Fibroblast of pulmonary artery (primary cell): ENCODE results near the gene RABEPK.
"Not testable (repeated sequence)": the region's sequence is repeated elsewhere in the genome, so short reads cannot be mapped to it uniquely, and the experiment has no call there.

Source experiments
- DNase-seq: peaks from one replicate; pipeline ENCODE4 v3.0.0-alpha.2; 2010; ENCODE audit warnings: low read depth
- H3K4me3 ChIP-seq: replicated peaks from 2 replicates; pipeline ENCODE4 v1.5.1; 2011; ENCODE audit warnings: low read depth, mild to moderate bottlenecking, control low read depth, low read length, moderate library complexity
- CTCF ChIP-seq: IDR thresholded peaks from 2 replicates; pipeline ENCODE4 v1.5.1; 2011; ENCODE audit warnings: mild to moderate bottlenecking, control low read depth, low read length, inconsistent platforms; ENCODE audit errors: missing control alignments

RABEPK gene

GRCh38 chr9:125202846-125203618 lies 2.7 kb downstream of the RABEPK start:
- DNase-seq, result no peak
- no peak for TF ChIP-seq CTCF
- H3K4me3 ChIP-seq, result no peak overlapping the region

GRCh38 chr9:125204477-125204876 lies 4.1 kb downstream of the RABEPK start:
- no peak overlapping the region for H3K4me3 ChIP-seq
- no peak for DNase-seq
- TF ChIP-seq CTCF, result no peak

GRCh38 chr9:125214186-125214585 lies 13.8 kb downstream of the RABEPK start:
- TF ChIP-seq CTCF, result no peak
- no peak overlapping the region for H3K4me3 ChIP-seq
- no peak for DNase-seq

- DNase-seq, result no peak
- no peak for TF ChIP-seq CTCF
- no peak overlapping the region for H3K4me3 ChIP-seq
Observed at GRCh38 chr9:125218621-125219020, 18.3 kb downstream of the RABEPK start.

- H3K4me3 ChIP-seq, DNase-seq: not testable (repeated sequence)
Observed at GRCh38 chr9:125224858-125225257, 24.5 kb downstream of the RABEPK start.

- TF ChIP-seq CTCF, result no peak
- DNase-seq, result no peak
- no peak overlapping the region for H3K4me3 ChIP-seq
Observed at GRCh38 chr9:125227761-125228160, 27.4 kb downstream of the RABEPK start.

- DNase-seq, result peak; percentile 95
- no peak for TF ChIP-seq CTCF
Observed at GRCh38 chr9:125233678-125234077, 33.3 kb downstream of the RABEPK start.

GRCh38 chr9:125234099-125234498 lies 33.8 kb downstream of the RABEPK start:
- not testable (repeated sequence) for H3K4me3 ChIP-seq, DNase-seq

More at GRCh38 chr9:125233678-125234077, 33.3 kb downstream of the RABEPK start:
- no peak overlapping the region for H3K4me3 ChIP-seq
